ENCODE results near the gene UBE2G2. TPM values are rescaled to one million over a fixed set of nuclear protein-coding genes. Genes with fewer than 3 reads are reported as not detected.
A peak's percentile ranks its signal among the peaks of the same experiment; 100 is the strongest.

UBE2G2 gene
- total RNA-seq, 6 experiments from 2014 or later = 53.5 to 73.3 (median 61.0) TPM

DNA sequence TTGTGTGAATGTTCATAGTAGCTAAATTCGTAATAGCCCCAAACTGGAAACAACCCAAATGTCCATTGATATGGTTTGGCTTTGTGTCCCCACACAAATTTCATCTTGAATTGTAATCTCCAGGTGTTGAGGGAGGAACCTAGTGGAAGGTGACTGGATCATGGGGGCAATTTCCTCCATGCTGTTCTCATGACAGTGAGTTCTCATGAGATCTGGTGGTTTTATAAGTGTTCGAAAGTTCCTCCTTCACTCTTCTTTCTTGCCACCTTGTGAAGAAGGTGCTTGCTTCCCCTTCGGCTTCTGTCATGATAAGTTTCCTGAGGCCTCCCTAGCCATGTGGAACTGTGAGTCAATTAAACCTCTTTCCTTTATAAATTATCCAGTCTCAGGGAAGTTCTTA, 11.3 kb downstream of the UBE2G2 start:
- Mint-ChIP-seq H3K4me1 (ENCODE audit: low read depth) (peaks cover 49% of the 10 kb centered on the region), H3K27me3 (ENCODE audit: insufficient read depth) (peaks cover 2% of the 10 kb centered on the region), H3K9me3 (no peaks in the 10 kb centered on the region), H3K4me3 (no peak overlapping the region), H3K27ac (no peak overlapping the region), H3K36me3 (ENCODE audit: low read depth) (0 out of 2 replicates have a peak, but pooled peaks cover 1% of the 10 kb centered on the region)
- TF ChIP-seq, protein P1, sequence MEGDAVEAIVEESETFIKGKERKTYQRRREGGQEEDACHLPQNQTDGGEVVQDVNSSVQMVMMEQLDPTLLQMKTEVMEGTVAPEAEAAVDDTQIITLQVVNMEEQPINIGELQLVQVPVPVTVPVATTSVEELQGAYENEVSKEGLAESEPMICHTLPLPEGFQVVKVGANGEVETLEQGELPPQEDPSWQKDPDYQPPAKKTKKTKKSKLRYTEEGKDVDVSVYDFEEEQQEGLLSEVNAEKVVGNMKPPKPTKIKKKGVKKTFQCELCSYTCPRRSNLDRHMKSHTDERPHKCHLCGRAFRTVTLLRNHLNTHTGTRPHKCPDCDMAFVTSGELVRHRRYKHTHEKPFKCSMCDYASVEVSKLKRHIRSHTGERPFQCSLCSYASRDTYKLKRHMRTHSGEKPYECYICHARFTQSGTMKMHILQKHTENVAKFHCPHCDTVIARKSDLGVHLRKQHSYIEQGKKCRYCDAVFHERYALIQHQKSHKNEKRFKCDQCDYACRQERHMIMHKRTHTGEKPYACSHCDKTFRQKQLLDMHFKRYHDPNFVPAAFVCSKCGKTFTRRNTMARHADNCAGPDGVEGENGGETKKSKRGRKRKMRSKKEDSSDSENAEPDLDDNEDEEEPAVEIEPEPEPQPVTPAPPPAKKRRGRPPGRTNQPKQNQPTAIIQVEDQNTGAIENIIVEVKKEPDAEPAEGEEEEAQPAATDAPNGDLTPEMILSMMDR (IDR thresholded peaks at IDR 0.05) = no peak
- DNase-seq = no peak

DNA sequence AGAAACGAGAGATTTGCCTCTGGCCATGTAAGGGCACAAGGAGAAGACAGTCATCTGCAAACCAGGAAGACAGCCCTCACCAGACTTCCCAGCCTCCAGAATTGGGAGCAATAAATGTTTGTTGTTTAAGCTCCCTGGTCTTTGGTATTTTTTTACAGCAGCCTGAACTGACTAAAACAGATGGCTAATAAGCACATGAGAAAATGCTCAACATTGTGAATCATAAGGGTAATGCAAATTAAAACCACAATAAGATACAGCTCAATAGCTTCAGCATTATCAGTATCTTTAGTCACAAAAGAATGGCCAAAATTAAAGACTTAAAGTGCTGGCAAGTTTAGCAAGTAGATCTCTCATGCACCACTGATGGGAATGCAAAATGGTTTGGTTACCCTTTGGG, 11.7 kb downstream of the UBE2G2 start:
- H3K27me3 Mint-ChIP-seq (ENCODE audit: insufficient read depth) = peaks cover 2% of the 10 kb centered on the region
- H3K27ac Mint-ChIP-seq = peak overlapping the region; percentile 51
- H3K36me3 Mint-ChIP-seq (ENCODE audit: low read depth) = 0 out of 2 replicates have a peak, but pooled peaks cover 5% of the 10 kb centered on the region
- peaks cover 52% of the 10 kb centered on the region for H3K4me1 Mint-ChIP-seq (ENCODE audit: low read depth)
- H3K9me3 Mint-ChIP-seq = no peaks in the 10 kb centered on the region
- H3K4me3 Mint-ChIP-seq = no peak overlapping the region
- DNase-seq = peak; percentile 67
- TF ChIP-seq, protein P1 (IDR thresholded peaks at IDR 0.05) = no peak

DNA sequence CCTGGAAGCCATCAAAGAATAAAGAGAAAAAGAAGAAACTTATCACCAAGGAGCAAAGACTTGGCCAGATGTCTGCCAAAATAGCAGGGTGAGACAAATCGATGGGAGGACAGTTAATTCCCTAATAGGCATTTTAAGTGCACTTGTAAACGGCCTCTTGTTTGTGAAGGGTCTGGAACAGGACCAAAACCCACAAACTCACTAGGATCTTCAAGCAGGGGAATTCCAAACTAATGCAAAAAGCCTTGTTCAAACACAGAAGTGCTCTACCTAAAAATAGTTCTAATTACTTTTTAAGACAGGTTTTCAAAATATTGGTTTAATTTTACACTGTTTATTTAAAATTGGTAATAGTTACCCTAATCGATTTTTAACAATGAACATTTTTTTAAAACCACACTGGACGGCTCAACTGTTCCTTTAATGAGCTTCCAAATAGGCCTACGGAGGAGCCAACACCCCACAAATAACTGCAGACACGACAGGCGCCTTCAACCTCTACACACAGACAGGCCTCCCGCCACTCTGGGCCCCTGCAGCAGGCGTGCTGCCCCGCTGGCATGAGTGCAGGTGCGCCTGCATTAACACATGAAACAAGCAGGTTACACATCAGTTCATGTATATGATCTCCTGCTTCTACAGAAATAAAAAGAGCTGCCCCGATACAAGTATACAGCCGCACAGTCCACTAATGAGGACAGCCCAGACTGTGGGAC, 15.8 kb downstream of the UBE2G2 start:
- H3K27me3 Mint-ChIP-seq (ENCODE audit: insufficient read depth) = no peaks in the 10 kb centered on the region; the same call in 1 of the 2 replicates
- TF ChIP-seq, protein P1 (IDR thresholded peaks at IDR 0.05) = no peak
- no peak overlapping the region for H3K4me3 Mint-ChIP-seq
- H3K36me3 Mint-ChIP-seq (ENCODE audit: low read depth) = 0 out of 2 replicates have a peak, but pooled peaks cover 12% of the 10 kb centered on the region
- no peak overlapping the region; the same call in 1 of the 2 replicates for H3K27ac Mint-ChIP-seq
- no peaks in the 10 kb centered on the region for H3K9me3 Mint-ChIP-seq
- H3K4me1 Mint-ChIP-seq (ENCODE audit: low read depth) = peaks cover 30% of the 10 kb centered on the region
- no peak for DNase-seq

DNA sequence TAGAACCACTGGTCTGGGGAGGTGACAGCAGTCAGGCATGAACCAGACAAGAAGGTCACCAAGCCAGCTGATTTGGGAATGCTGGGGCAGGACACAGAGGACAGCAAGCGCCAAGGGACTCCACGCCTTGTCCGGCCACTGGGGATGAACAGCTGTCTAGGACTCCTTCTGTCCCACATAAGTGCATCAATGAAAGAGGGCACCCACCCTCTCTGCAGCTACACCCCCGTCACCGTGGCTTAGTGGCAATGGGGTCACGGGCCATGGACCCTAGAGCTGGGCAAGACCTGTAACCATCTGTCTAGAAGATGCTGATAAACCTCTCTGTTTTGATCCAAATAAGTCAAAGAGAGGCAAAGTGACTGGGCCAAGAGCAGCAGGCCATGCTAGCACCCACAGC, 16.8 kb downstream of the UBE2G2 start:
- peaks cover 26% of the 10 kb centered on the region for H3K4me1 Mint-ChIP-seq (ENCODE audit: low read depth)
- no peak overlapping the region for H3K4me3 Mint-ChIP-seq
- TF ChIP-seq, protein P1 (IDR thresholded peaks at IDR 0.05) = no peak
- no peak for DNase-seq
- no peak overlapping the region for H3K27ac Mint-ChIP-seq
- H3K36me3 Mint-ChIP-seq (ENCODE audit: low read depth) = 0 out of 2 replicates have a peak, but pooled peaks cover 12% of the 10 kb centered on the region
- no peaks in the 10 kb centered on the region; the same call in 1 of the 2 replicates for H3K27me3 Mint-ChIP-seq (ENCODE audit: insufficient read depth)
- no peaks in the 10 kb centered on the region for H3K9me3 Mint-ChIP-seq

DNA sequence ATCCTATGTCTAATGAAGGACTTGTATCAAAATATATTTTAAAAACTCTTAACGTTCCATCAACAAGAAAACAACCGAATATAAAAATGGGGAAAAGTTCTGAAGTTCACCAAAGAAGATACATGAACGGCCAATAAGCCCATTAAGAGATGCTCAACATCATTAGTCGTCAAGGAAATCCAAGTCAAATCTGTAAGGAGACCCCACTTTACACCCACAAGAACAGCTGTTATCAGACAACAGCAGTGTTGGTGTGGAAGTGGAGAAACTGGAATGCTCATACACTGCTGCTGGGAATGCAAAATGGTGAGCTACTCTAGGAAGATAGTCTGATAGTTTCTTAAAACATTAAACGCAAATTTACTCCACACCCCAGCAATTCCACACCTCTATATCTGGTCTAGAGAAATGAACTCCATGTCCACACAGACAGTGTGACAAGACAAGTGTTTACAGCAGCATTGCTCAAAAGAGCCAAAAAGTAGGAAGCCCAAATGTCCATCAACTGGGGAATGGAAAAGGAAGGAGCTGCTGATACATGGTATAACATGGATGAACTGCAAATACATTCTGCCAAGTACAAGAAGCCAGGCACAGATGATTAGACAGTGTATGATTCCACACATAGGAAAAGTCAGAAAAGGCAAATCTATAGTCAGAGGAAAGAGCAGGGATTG, 18.5 kb downstream of the UBE2G2 start:
- H3K4me1 Mint-ChIP-seq (ENCODE audit: low read depth) = peaks cover 24% of the 10 kb centered on the region

More for the DNA sequence above, 18.5 kb downstream of the UBE2G2 start:
- Mint-ChIP-seq H3K36me3 (ENCODE audit: low read depth) (peaks cover 18% of the 10 kb centered on the region), H3K27ac (no peak overlapping the region), H3K4me3 (no peak overlapping the region), H3K27me3 (ENCODE audit: insufficient read depth) (no peaks in the 10 kb centered on the region; the same call in 1 of the 2 replicates), H3K9me3 (no peaks in the 10 kb centered on the region)
- DNase-seq = no peak
- TF ChIP-seq, protein P1 (IDR thresholded peaks at IDR 0.05) = no peak

Measured in HFFc6 (cell line).